Measurements from ENCODE around the gene POLR1A.

Gene POLR1A

GRCh38 chr2:86094229-86094628, 11.5 kb downstream of the POLR1A start:
- DNase-seq: no peak

- no peak for DNase-seq
Observed at GRCh38 chr2:86087936-86088850, 17.5 kb downstream of the POLR1A start.

GRCh38 chr2:86082756-86083155, 22.9 kb downstream of the POLR1A start:
- DNase-seq: no peak

- no peak for DNase-seq
Observed at GRCh38 chr2:86081724-86082123, 24.0 kb downstream of the POLR1A start.

GRCh38 chr2:86079981-86080911, 25.4 kb downstream of the POLR1A start:
- DNase-seq: peak; percentile 54

- DNase-seq: peak; percentile 23
Observed at GRCh38 chr2:86078774-86079545, 26.7 kb downstream of the POLR1A start.

- DNase-seq: no peak
Observed at GRCh38 chr2:86075886-86076285, 29.8 kb downstream of the POLR1A start.

- DNase-seq: no peak
Observed at GRCh38 chr2:86074811-86075210, 30.9 kb downstream of the POLR1A start.

GRCh38 chr2:86074256-86074655, 31.4 kb downstream of the POLR1A start:
- no peak for DNase-seq

GRCh38 chr2:86073225-86073624, 32.5 kb downstream of the POLR1A start:
- no peak for DNase-seq

- DNase-seq: no peak
Observed at GRCh38 chr2:86072271-86072858, 33.3 kb downstream of the POLR1A start.

- DNase-seq: no peak
Observed at GRCh38 chr2:86070868-86071267, 34.8 kb downstream of the POLR1A start.

GRCh38 chr2:86069783-86070339, 35.8 kb downstream of the POLR1A start:
- DNase-seq: no peak

GRCh38 chr2:86069091-86069685, 36.5 kb downstream of the POLR1A start:
- DNase-seq: no peak

- DNase-seq: no peak
Observed at GRCh38 chr2:86068648-86069047, 37.0 kb downstream of the POLR1A start.

GRCh38 chr2:86068136-86068588, 37.5 kb downstream of the POLR1A start:
- DNase-seq: no peak

GRCh38 chr2:86066915-86067314, 38.8 kb downstream of the POLR1A start:
- DNase-seq: no peak

- no peak for DNase-seq
Observed at GRCh38 chr2:86066007-86066578, 39.6 kb downstream of the POLR1A start.

GRCh38 chr2:86065512-86065911, 40.2 kb downstream of the POLR1A start:
- DNase-seq: no peak

- no peak for DNase-seq
Observed at GRCh38 chr2:86064006-86064405, 41.7 kb downstream of the POLR1A start.

- DNase-seq: no peak
Observed at GRCh38 chr2:86062043-86062442, 43.6 kb downstream of the POLR1A start.
